GM19023 (cell line): ENCODE data around the gene AKAP13.
"Not testable (repeated sequence)": the region's sequence is repeated elsewhere in the genome, so short reads cannot be mapped to it uniquely, and the experiment has no call there.

Experiments
- ATAC-seq: cut with Tn5 transposase; IDR thresholded peaks from one replicate; pipeline ENCODE4 v1.9.1; 2021; ENCODE audit warnings: mild to moderate bottlenecking, moderate library complexity; ENCODE audit not compliant: unreplicated experiment

AKAP13 gene

DNA sequence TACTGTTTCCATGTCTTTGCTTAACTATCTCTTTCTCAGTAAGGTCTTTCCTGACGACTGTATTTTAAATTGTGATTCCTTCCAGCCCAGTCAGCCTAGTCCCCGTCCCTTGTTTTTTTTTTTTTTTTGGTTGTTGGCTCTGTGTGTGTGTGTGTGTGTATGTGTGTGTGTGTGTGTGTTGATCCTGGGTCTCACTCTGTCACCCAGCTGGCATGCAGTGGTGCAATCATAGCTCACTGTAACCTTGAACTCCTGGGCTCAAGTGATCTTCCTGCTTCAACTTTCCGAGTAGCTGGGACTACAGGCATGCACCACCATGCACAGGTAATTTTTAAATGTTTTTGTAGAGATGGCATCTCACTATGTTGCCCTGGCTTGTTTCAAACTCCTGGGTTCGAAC is 31.3 kb upstream of the AKAP13 start:
- not testable (repeated sequence) for ATAC-seq

DNA sequence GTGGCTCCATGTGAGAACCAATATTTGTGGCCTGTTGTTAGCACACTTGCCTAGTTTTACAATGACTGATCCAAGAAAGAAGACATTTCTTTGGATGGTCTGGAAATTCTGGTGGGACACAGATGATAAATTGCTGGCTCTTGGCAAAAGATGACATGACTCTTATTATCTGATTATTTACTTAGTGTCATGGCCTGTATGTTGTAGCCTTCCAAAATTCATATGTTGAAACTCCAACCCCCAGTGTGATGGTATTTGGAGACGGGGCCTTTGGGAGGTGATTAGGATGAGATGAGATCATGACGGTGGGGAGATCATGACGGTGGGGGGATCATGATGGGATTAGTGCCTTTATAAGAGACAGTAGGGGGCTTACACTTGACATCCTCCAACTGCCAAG is 30.0 kb upstream of the AKAP13 start:
- no peak for ATAC-seq

DNA sequence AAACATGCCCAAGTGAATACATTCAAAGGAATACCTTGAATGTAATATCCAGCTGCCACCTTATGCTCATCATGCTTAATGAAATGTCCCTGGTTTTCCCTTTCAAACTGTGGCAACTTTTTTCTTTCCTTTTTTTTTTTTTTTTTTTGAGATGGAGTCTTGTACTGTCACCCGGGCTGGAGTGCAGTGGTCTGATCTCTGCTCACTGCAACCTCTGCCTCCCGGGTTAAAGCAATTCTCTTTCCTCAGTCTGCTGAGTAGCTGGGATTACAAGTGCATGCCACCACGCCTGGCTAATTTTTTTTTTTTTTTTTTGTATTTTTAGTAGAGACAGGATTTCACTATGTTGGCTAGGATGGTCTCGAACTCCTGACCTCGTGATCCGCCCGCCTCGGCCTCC is 28.9 kb upstream of the AKAP13 start:
- ATAC-seq: not testable (repeated sequence)

DNA sequence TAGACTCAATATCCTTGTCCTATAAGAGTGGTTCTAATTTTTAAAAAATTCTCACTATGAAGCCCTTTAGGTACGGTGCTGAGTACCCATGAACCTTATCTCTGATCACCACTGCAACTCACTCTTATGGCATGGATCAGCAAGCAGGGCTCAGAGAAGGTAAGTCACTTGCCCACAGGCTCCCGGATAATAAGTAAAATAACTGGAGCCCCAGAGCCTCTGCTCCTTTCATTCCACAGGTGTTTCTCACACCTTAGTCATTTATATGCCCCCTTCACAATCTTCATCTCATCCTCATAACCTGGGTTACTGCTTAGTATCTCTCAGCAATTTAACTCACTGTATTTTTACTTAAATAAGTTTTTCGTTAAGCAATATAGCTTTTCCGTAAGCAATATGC is 28.4 kb upstream of the AKAP13 start:
- ATAC-seq: no peak

DNA sequence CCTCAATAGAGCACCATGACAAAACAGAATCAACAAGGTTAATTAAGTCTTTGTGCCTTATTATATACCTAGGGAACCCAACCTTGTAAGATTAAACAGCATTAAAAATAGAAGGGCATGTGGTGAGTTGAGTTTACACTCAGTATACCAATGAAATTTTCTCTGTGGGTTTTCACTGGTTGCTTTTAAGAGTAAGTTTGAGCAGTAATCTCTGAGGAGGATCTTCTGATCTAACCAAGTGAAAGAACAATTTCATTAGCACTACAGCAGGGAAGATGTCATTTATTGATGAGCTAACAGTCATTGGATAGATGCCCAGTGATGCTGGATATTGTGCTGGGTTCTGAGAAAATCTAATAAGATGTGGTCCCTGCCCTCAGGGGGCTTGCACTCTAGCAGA is 26.9 kb upstream of the AKAP13 start:
- no peak for ATAC-seq

DNA sequence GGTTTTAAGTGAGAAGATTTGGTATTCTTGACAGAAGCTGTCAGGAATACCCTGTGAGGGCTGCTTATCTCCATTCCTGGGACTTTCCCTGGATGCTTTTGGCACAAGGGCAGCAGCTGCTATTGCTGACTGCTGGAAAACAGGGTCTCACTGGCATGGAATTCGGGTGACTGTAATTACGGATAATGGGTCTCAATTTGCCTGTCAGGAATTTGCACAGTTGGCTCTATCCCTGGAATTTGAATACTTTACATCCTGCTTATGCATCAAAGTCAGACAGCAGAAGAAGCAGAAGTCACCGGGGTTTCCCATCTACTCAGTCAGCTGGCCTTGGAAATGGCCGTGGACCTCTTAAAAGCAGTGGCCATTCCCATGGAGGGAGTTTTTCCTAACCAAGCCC is 25.9 kb upstream of the AKAP13 start:
- no peak for ATAC-seq

DNA sequence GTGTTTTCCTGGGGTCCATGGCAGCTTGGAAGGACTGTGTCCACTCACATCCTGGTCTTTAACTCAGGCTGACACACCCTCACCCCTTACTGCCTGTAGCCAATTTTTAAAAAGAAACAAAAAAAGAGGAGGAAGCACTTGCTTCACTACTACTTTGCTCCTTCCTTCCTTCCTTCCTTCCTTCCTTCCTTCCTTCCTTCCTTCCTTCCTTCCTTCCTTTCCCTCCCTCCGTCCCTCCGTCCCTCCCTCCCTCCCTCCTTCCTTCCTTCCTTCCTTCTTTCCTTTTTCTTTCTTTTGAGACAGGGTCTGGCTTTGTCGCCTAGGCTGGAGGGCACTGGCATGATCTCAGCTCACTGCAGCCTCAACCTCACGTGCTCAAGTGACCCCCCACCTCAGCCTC is 25.5 kb upstream of the AKAP13 start:
- no peak for ATAC-seq

DNA sequence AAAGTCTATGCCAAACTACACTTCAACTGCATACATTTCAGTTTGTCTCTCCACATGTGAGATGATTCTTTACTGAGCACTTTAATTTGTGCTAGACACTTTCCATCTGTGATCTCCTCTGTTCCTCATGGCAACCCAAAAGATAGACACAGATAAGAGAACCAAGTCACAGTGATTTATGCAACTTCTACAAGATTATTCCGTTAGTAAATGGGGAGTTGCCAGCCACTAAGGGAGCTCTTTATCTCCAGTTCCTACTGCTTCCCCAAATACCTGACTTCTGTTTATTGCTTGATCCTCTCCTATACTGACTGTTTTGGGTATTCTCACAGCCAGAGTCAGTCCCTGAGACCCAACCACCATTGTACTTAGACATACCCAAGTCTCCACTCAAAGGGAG is 24.1 kb upstream of the AKAP13 start:
- no peak for ATAC-seq

DNA sequence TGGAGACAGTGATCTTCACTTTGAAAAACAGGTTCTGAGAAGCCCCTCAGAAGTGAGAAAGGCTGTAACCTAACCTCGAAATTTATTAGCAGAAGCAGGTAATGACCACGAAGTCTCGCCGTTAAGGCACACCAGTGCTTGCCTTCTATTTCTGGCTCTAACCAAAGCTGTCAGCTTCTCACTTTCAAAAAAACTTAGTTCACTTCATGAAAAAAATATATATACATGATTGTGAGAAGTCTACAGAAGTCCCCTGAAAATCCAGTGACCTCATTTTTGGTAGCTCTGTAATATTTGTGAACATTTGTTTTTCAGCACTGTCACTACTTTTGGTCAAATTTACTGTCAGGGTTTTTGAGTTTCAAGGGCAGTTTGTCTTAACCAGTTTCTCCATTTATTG is 19.1 kb upstream of the AKAP13 start:
- peak; percentile 67 for ATAC-seq

DNA sequence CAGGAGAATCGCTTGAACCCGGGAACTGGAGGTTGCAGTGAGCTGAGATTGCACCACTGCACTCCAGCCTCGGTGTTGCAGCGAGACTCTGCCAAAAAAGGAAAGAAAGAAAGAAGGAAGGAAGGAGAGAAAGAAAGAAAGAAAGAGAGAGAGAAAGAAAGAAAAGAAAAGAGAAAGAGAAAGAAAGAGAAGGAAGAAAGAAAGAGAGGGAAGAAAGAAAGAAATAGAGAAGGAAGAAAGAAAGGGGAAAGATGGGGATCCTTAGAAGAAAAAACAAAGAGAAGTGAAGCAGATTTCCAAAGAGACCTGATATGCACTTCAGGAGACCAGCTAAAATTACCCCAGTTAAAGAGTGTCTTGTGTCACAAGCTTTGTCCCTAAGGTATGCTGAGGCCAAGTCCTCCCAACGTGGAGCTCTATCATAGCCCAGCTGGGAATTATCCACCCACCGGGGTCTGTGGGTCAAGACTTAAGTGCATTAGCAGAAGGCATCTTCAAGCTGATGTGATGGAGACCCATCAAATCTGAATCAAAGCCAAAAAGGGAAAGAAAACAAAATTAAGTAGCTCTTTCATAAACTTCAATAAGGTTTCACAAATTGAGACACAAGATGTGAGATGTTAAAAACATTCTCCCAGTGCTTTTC is 17.8 kb upstream of the AKAP13 start:
- no peak for ATAC-seq

DNA sequence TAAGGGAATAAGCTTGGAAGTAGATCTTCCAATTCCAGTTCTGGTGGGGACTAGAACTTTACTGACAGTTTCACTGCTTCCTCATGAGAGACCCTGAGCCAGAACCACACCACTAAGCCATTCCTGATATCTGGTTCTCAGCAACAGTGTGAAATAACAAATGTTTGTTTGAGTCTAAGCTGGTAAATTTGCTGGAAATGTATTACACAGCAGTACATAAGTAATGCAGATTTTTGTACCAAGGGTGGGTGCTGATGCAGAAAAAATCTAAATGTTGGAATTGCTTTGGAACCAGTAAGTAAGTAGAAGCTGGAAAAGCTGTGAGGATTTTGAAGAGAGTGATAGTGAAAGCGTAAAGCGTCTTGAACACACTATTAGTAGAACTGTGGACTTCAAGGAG is 14.4 kb upstream of the AKAP13 start:
- no peak for ATAC-seq

DNA sequence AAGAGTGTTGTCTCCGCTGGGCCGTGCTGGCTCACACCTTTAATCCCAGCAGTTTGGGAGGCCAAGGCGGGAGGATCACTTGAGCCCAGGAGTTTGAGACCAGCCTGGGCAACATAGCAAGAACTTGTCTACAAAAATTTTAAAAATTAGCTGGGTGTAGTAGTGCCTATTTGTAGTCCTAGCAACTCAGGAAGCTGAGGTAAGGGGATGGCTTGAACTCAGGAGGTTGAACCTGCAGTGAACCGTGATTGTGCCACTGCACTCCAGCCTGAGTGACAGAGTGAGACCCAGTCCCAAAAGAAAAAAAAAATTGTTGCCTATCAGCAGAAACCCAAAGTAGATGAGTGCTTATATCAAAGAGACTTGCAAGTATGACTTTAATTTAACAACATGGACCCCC is 12.7 kb upstream of the AKAP13 start:
- ATAC-seq: no peak

DNA sequence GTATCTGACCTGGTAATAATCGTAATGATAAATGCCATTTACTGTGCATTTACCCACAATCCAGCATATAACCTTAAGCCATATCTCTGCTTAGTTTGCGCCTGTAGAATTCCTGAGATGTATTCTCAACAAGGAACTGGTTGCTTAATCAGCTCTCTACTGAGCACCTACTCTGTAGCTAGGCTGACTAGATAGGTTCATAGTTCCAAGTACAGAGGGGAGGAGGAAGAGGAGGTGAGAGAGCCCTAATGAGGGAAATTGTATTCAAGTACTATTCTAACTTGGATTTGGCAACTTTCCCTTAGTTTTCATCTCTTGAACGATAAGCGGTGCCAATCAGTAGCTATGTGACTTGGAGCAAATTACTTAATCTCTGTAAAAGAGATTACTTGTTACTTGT is 5.6 kb upstream of the AKAP13 start:
- no peak for ATAC-seq

DNA sequence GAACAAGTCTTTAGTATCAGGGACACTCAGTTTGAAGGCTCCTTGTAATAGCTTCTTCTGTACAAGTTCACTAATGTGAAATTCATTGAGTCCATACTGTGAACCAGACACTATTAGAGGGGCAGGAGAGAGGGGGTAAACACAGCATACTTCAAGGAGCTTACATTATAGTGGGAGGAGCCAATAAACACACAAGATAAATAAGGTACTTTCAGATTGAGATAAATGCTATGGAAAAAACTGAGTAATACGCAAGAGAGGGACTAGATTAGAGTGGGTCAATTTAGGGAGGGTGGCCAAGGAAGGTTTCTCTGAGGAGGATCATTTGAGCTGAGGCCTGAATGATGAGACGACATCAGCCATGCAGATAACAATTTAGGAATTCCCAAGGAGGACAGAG is 3.1 kb upstream of the AKAP13 start:
- no peak for ATAC-seq

DNA sequence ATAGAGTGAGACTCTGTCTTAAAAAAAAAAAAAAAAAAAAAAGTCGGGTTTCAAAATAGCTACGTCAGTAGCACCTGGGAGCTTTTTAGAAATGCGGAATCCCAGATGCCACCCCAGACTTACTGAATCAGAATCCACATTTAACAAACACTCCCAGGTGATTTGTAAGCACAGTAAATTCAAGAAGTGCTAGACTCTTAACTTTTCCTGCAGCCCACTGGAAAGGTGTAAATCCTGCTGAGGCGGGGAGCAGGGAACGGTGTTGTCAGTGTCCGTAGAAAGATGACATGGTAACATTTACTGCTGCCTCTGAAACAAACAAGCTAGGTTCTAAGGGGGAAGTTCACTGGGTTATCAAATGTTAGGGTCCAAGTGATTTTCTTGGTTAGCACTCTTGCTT is 2.4 kb upstream of the AKAP13 start:
- ATAC-seq: no peak

DNA sequence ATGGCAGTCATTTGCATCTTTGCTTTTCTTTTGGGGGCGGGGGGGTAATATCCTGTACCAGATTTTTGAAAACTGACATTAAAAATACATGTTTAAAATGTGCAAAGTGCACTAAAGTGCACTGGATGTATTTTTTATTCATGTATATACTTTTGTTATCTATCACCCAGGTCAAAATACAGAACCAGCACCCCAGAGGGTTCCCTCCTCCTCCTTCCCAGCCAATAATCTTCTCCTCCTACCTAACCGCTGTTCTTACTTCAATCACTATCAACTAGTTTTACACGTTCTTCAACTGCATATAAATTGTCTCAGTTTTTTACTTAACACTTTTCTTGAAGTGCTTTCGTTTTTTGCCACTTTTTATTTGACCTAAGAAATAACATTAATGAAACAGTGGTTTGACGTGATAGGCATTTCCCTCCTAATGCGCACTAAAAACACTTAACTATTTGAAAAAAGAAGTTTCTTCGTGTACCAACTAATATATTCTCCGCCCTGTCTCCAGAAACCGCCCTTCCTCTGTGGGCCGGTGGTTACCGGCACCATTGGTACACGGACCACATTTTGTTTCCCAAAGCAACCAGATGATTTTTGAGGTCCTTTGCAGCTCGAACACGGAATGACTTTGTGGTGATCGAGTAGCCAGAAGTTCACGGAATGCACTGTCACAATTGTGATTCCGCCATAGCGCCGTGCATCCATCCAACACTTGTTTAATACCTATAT is 836 bp upstream of the AKAP13 start:
- no peak for ATAC-seq

DNA sequence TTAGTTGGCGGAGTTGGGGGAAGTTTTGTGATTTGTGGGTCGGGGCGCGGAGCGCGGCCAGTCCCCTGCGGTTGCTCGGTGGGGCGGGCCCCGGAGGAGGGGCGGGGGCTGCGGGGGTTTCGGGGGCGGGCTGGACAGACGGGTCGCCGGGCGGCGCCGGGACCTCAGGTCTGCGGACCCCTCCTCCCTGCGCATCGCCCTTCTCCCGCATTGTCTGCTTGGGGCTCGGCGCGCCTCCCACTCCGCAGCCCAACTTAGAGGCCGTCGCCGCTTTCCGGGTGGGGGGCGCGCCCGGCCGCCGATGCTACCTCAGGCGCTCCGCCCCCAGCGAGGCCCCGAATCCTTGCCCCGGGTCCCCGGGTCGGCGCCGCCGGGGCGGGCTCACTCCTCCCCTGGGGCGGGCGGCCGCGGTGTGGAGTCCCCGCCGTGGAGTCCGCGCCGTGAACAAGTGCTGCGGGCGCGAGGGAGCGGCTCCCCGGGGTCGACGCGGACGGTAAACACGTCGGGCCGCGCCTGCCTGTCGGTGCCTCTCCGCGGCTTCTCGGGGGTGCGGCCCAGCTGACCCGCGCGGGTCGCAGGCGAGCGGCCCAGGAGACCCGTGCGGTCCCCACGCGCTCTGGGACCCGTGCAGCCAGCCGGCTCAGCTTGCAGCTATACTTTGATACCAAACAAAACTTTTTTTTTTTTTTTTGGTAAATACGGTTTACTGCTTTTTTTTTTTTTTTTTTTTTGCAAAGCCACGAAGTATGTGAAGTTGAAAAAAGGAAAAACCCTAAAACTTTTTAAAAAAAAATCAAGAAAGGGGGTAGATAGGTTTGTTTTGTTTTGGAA is 624 bp downstream of the AKAP13 start:
- peak; percentile 36 for ATAC-seq

DNA sequence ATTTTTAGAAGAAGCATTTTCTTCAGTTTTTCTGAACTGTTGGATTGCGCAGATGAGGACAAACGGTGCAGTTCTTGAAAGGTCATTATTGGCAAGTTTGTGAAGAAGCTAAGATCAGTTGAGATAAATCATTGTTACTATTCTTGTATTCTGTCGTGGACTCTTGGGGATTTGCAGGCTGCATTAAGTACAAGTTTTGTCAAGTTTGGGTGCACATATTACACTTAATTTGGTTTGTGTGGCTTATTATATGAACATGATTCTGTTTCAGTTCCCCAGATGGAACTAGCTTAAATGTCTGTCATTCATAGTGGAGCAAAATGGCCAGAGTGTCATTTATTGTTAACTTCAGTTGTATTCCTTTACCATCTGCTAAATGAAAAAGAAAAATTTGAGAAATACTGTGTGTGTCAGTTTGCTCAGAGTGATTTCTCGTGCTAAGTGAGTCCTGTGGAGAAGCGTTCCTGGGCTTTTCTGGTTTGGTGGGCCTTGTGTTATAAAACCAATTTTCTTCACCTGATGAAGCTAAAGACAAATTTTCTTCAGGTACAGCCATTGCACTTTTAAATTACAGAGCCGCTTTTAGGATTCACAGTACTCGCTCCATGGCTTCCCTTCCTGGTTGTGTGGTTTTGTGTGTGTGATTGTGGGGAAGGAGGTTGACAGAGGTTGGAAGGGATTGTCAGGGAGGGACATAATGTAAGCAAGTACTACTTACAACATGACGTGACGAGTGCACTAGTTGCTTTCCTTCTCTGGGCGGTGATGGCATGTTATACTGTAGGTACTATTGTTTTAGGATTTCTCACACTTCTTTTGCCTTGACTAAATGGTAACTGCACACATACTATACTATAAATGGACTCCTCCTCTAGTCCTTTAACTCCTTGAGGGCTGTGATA is 1.7 kb downstream of the AKAP13 start:
- no peak for ATAC-seq

DNA sequence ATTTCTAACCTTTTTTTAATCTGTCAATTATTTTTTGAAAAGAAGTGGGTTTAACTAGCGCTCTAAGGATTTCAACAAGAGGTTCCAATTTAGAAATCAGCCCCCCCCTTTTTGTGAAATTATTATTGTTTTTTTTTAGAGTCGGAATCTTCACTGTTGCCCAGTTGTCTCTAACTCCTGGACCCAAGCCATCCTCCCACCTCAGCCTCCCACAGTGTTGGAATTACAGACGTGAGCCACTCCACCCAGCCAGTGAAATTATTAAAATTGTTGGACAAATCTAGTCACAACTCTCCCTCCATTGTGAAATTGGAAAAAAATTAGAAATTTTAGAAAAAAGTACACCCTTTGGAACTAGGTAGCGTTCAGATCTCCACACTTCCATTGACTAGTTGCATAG is 2.5 kb downstream of the AKAP13 start:
- no peak for ATAC-seq

DNA sequence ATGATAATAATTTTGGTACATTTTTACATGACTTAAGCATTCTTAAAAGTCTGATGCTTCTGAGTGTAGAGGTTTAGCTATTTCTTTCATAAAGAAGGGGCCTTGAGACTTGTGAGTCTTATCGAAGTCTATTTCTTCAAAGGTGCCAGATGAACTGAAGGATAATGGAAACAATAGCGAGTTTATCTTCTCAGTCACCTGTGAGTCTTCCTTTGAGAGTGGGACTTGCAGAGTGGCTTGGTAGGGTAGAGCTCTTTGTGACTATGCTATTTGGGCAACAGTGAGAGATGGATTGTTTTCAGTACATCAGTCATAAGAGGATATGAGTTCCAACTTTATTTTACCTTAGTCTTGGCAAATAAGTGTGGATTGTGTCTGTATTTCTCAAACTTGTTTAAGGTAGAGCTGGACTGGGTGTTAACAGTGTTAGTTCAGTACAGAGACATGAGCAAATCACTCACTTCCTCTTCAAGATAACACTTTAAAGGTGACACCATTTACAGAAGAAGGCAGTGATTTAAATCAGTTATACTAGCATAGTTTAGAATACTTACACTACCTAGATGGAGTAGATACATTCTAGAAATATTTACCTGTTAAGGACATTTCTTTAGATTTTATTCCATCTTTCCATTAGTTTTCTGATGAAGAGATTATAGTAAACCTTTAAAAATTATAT is 3.2 kb downstream of the AKAP13 start:
- ATAC-seq: no peak
